Endothelial cell of umbilical vein (primary cell): ENCODE results near the gene NXNL2. TPM values are rescaled to one million over a fixed set of nuclear protein-coding genes. Genes with fewer than 3 reads are reported as not detected.

Source experiments
- BruUV-seq: library from RNA; stranded (reverse); fragments of 400-500 nt; replicated peaks from 2 replicates; lab custom pipeline; 2021; lab: Mats Ljungman, UMichigan
- CTCF ChIA-PET: fragments of 300-600, 350-600 bp; sonication (Branson Sonifier 250); formaldehyde crosslinking; loops from one replicate; lab custom pipeline; 2021; ENCODE audit warnings: antibody characterized with exemption, inconsistent platforms; lab: Charles Lee
- POLR2A ChIA-PET: fragments of 300-600, 350-600 bp; sonication (Branson Sonifier 250); formaldehyde crosslinking; loops from one replicate; lab custom pipeline; 2021; ENCODE audit warnings: antibody characterized with exemption, inconsistent platforms; lab: Charles Lee
- DNase-seq: peaks from one replicate; pipeline ENCODE4 v3.0.0-alpha.2; 2011; ENCODE audit warnings: low read depth, low spot score
- FAIRE-seq: peaks from 2 replicates; lab custom pipeline; 2011; peaks lifted over from hg19 to GRCh38; lab: Jason Lieb, UNC
- H2AFZ ChIP-seq: 2 replicates; pipeline ENCODE4 v1.6.0; 2012; ENCODE audit warnings: low read depth, low read length, control low read depth, inconsistent platforms
- H3K27ac ChIP-seq: 2 replicates; pipeline ENCODE4 v1.5.1; 2011; ENCODE audit warnings: low read depth, mild to moderate bottlenecking, control low read depth, low read length, moderate library complexity; ENCODE audit not compliant: insufficient read depth
- H3K27me3 ChIP-seq, 2 experiments: 2 replicates each; pipeline versions ENCODE4 v1.6.0 to v1.6.1; 2011; ENCODE audit warnings: low read length in 2 of 2, mixed read lengths in 1 of 2; ENCODE audit not compliant: control insufficient read depth in 2 of 2, insufficient read depth in 2 of 2
- H3K36me3 ChIP-seq, 2 experiments: 2 replicates in 1 of 2; 3 replicates in 1 of 2; pipeline ENCODE4 v1.5.1; 2011; ENCODE audit warnings: low read length in 2 of 2, mild to moderate bottlenecking in 1 of 2, moderate library complexity in 1 of 2; ENCODE audit not compliant: control insufficient read depth in 2 of 2, insufficient read depth in 2 of 2; ENCODE audit errors: extremely low read depth in 1 of 2
- H3K4me1 ChIP-seq: 3 replicates; pipeline ENCODE4 v1.5.1; 2011; ENCODE audit warnings: mild to moderate bottlenecking, low read length; ENCODE audit not compliant: control insufficient read depth, insufficient read depth; ENCODE audit errors: extremely low read depth
- H3K4me2 ChIP-seq: 2 replicates; pipeline ENCODE4 v1.6.1; 2011; ENCODE audit warnings: low read length, control low read depth, mixed read lengths; ENCODE audit not compliant: insufficient read depth
- H3K4me3 ChIP-seq, 3 experiments: fragments of 200-600 bp in 1 of 3; sonication (generic), shearing (Covaris generic) in 1 of 3; replicated peaks in 1 of 3; 2 replicates each; pipeline ENCODE4 v1.5.1; 2011 to 2016; ENCODE audit warnings: control low read depth in 3 of 3, low read length in 3 of 3, mild to moderate bottlenecking in 2 of 3, inconsistent platforms in 1 of 3, low read depth in 1 of 3, moderate library complexity in 1 of 3; ENCODE audit not compliant: insufficient read depth in 1 of 3
- H3K79me2 ChIP-seq: 2 replicates; pipeline ENCODE4 v1.6.0; 2012; ENCODE audit warnings: low read length, inconsistent platforms; ENCODE audit not compliant: control insufficient read depth, insufficient read depth
- H3K9ac ChIP-seq: replicated peaks from 2 replicates; pipeline ENCODE3; 2011; ENCODE audit warnings: low read length, control low read depth; ENCODE audit not compliant: insufficient read depth; ENCODE audit errors: extremely low read depth
- H3K9me1 ChIP-seq: replicated peaks from 3 replicates; pipeline ENCODE4 v1.6.0; 2011; ENCODE audit warnings: mild to moderate bottlenecking, low read length; ENCODE audit not compliant: control insufficient read depth, insufficient read depth; ENCODE audit errors: extremely low read depth
- H3K9me3 ChIP-seq: replicated peaks from 2 replicates; pipeline ENCODE4 v1.5.1; 2012; ENCODE audit warnings: low read length, inconsistent platforms; ENCODE audit not compliant: control insufficient read depth, insufficient read depth
- H4K20me1 ChIP-seq: replicated peaks from 2 replicates; pipeline ENCODE3; 2011; ENCODE audit warnings: mild to moderate bottlenecking, low read length; ENCODE audit not compliant: control insufficient read depth, insufficient read depth; ENCODE audit errors: extremely low read depth
- EZH2 ChIP-seq: IDR thresholded peaks from 2 replicates; pipeline ENCODE4 v1.6.1; 2012; ENCODE audit warnings: borderline replicate concordance, low read depth, mild to moderate bottlenecking, moderate library complexity, low read length, inconsistent platforms; ENCODE audit not compliant: severe bottlenecking
- FOS ChIP-seq: IDR thresholded peaks from 2 replicates; pipeline ENCODE4 v1.6.1; 2011; ENCODE audit warnings: mild to moderate bottlenecking, low read length, moderate library complexity, borderline replicate concordance; ENCODE audit not compliant: insufficient read depth
- GATA2 ChIP-seq: IDR thresholded peaks from 2 replicates; pipeline ENCODE4 v1.7.0; 2011; ENCODE audit warnings: low read depth, mild to moderate bottlenecking, moderate library complexity, mixed read lengths, low read length; ENCODE audit not compliant: insufficient read length, insufficient read depth
- JUN ChIP-seq: IDR thresholded peaks from 2 replicates; pipeline ENCODE4 v1.6.1; 2011; ENCODE audit warnings: borderline replicate concordance, low read depth; ENCODE audit not compliant: insufficient read length, insufficient read depth
- MYC ChIP-seq: IDR thresholded peaks from one replicate; pipeline ENCODE4 v1.6.1; 2011; ENCODE audit warnings: mild to moderate bottlenecking, low read depth, low read length
- POLR2A ChIP-seq: IDR thresholded peaks from 2 replicates; pipeline ENCODE4 v1.6.1; 2012; ENCODE audit warnings: low read depth, mild to moderate bottlenecking, control low read depth, low read length
- POLR2AphosphoS5 ChIP-seq: IDR thresholded peaks from 2 replicates; pipeline ENCODE4 v1.6.1; 2012; ENCODE audit warnings: low read depth, mild to moderate bottlenecking, control low read depth, low read length, moderate library complexity; ENCODE audit not compliant: insufficient read depth
- dilution Hi-C: fragments of 300-500 bp; cut with MboI; formaldehyde crosslinking; loops from one replicate; pipeline ENCODE4 v1.15.0; 2019; ENCODE audit warnings: low sequenced_read_pairs; ENCODE audit not compliant: extremely low pct_ligation_motif_present
- intact Hi-C: fragments of 100-400 bp; cut with micrococcal nuclease; formaldehyde crosslinking; loops from one replicate; pipeline ENCODE4 v1.10.0; 2022
- polyA plus RNA-seq, 4 experiments: library from polyadenylated mRNA; depleted of rRNA in 3 of 4; stranded (reverse) in 3 of 4; unstranded in 1 of 4; fragments of >200 nt; gene quantifications; 2 replicates each; pipeline versions ENCODE4 v1.2.1 to v1.2.3, GENCODE V29; 2011 to 2012; ENCODE audit warnings: missing spikeins in 1 of 4
- total RNA-seq: library from RNA; stranded (reverse); gene quantifications from 2 replicates; pipeline ENCODE4 v1.2.3, GENCODE V29; 2021
- TF ChIP-seq, protein P1 (sequence below), 2 donors: IDR thresholded peaks; 1 replicate in 1 of 2; 2 replicates in 1 of 2; pipeline ENCODE4 v1.5.1; 2011; ENCODE audit warnings: low read length in 2 of 2, mild to moderate bottlenecking in 2 of 2, moderate library complexity in 2 of 2, control low read depth in 1 of 2, inconsistent platforms in 1 of 2, low read depth in 1 of 2; ENCODE audit not compliant: insufficient read depth in 1 of 2; ENCODE audit errors: extremely low read depth in 1 of 2
- TF ChIP-seq, protein P2 (sequence below): IDR thresholded peaks from 2 replicates; pipeline ENCODE4 v1.6.1; 2011; ENCODE audit not compliant: insufficient read depth, insufficient read length

NXNL2 gene
- total and polyA plus RNA-seq, 2 donors (not counting 3 experiments of a cell fraction or from before 2014, with no cell fraction given), result 0.14 TPM; not detected in 1

DNA sequence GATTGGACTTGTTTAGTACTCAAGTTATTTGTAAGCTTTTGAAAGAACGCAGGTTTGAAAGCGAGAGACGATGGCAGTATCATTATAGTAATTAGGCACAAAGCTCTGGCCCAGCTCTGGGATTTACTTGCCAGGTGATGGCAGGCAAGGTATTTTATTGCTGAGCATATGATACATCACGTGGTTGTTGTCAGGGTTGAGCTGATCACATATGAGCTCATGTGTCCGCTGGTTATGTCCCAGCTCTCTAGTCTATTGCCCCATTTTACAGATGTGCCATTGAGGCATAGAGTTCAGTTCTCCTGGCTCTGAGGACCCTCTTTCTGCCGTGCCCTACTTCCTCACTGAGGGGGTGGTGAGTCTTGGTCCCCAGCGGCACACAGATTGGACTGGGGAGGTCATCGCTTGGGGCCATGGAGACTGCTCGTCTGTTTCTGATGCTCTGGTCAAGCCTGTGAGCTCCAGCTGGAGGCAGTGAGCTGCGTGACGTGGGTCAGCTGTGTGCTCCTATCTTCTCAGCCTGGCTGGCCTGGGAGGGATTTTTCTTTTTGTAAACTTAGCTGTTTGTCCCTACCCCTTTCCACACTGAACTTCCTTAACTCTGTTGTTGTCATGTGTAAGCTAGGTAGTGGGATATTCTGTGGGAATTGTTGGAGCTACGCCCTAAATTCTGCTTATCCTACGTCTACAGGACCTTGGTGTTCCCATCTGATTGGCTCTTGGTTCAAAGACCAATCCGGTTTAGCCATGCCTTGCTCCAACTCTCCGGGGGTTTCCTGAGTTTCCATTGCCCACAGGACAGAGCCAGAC, 2.2 kb downstream of the NXNL2 start:
- FAIRE-seq (no peak), DNase-seq (no peak)
- Histone ChIP-seq H3K79me2 (no peaks in the 10 kb centered on the region), H3K27ac (no peak overlapping the region), H3K36me3 (no peaks in the 10 kb centered on the region), H3K4me1 (peaks cover 5% of the 10 kb centered on the region), H3K9me3 (no peaks in the 10 kb centered on the region), H4K20me1 (no peaks in the 10 kb centered on the region), H2AFZ (no peak overlapping the region), H3K9ac (no peak overlapping the region), H3K9me1 (no peaks in the 10 kb centered on the region), H3K4me2 (no peak overlapping the region), H3K27me3 (peaks cover 16 to 23% of the 10 kb centered on the region in 2 experiments), H3K4me3 (no peak overlapping the region)
- intact Hi-C loops, result loop anchor here (5.0 kb wide), 1 partner anchor 40 kb away; no protein-coding TSS in a partner anchor
- BruUV-seq, result no TSS peak
- TF ChIP-seq, protein P1, sequence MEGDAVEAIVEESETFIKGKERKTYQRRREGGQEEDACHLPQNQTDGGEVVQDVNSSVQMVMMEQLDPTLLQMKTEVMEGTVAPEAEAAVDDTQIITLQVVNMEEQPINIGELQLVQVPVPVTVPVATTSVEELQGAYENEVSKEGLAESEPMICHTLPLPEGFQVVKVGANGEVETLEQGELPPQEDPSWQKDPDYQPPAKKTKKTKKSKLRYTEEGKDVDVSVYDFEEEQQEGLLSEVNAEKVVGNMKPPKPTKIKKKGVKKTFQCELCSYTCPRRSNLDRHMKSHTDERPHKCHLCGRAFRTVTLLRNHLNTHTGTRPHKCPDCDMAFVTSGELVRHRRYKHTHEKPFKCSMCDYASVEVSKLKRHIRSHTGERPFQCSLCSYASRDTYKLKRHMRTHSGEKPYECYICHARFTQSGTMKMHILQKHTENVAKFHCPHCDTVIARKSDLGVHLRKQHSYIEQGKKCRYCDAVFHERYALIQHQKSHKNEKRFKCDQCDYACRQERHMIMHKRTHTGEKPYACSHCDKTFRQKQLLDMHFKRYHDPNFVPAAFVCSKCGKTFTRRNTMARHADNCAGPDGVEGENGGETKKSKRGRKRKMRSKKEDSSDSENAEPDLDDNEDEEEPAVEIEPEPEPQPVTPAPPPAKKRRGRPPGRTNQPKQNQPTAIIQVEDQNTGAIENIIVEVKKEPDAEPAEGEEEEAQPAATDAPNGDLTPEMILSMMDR (IDR thresholded peaks at IDR 0.05; ENCODE audit: extremely low read depth in 1 of 2, insufficient read depth in 1 of 2, low read depth in 1 of 2, low read length in 2 of 2), result no peak
- no peak for TF ChIP-seq JUN
- TF ChIP-seq, protein P2, sequence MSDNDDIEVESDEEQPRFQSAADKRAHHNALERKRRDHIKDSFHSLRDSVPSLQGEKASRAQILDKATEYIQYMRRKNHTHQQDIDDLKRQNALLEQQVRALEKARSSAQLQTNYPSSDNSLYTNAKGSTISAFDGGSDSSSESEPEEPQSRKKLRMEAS, result no peak
- TF ChIP-seq MYC, result no peak
- no peak for TF ChIP-seq FOS
- no peak for TF ChIP-seq POLR2AphosphoS5
- no peak for TF ChIP-seq POLR2A
- TF ChIP-seq EZH2, result no peak
- TF ChIP-seq GATA2, result no peak
- ChIA-PET POLR2A (no interaction called here), CTCF (interaction anchor here (0.6 to 2.5 kb wide), 2 partner anchors 42 to 572 kb away, joined by 3 to 5 read pairs; no protein-coding TSS in a partner anchor)
- dilution Hi-C loops, result no loop called here
